H1 (cell line): ENCODE measurements around the gene ZBTB44. TPM values are rescaled to one million over a fixed set of nuclear protein-coding genes. Genes with fewer than 3 reads are reported as not detected.

Experiments
- CTCF ChIA-PET: fragments of 300-600 bp; sonication (Branson Sonifier 250); formaldehyde crosslinking; loops from one replicate; lab custom pipeline; 2021; ENCODE audit not compliant: partially characterized antibody; lab: Charles Lee
- POLR2A ChIA-PET: fragments of 300-600 bp; sonication (Branson Sonifier 250); formaldehyde crosslinking; loops from one replicate; lab custom pipeline; 2021; ENCODE audit warnings: inconsistent platforms; ENCODE audit not compliant: partially characterized antibody; lab: Charles Lee
- DNase-seq, 2 experiments: peaks; one replicate each; pipeline versions ENCODE4 v3.0.0 to v3.0.0-alpha.2; 2010 to 2022; ENCODE audit warnings: low spot score in 2 of 2, low read depth in 1 of 2, mixed read lengths in 1 of 2
- FAIRE-seq: peaks from 2 replicates; lab custom pipeline; 2011; peaks lifted over from hg19 to GRCh38; lab: Jason Lieb, UNC
- H2AFZ ChIP-seq: 2 replicates; pipeline ENCODE4 v1.8.1; 2012; ENCODE audit warnings: low read length, inconsistent platforms
- H2AK5ac ChIP-seq: 2 replicates; pipeline ENCODE4 v1.6.1; 2013; ENCODE audit warnings: low read depth, low read length
- H2BK120ac ChIP-seq: replicated peaks from 2 replicates; pipeline ENCODE3; 2013; ENCODE audit warnings: low read depth, low read length, inconsistent platforms
- H2BK12ac ChIP-seq: 2 replicates; pipeline ENCODE4 v1.6.1; 2013; ENCODE audit warnings: low read depth, low read length
- H2BK15ac ChIP-seq: 2 replicates; pipeline ENCODE4 v1.6.1; 2013; ENCODE audit warnings: low read length
- H2BK20ac ChIP-seq: 2 replicates; pipeline ENCODE4 v1.6.1; 2013; ENCODE audit warnings: low read length
- H2BK5ac ChIP-seq: 2 replicates; pipeline ENCODE4 v1.6.1; 2013; ENCODE audit warnings: low read depth, low read length
- H3K14ac ChIP-seq: 2 replicates; pipeline ENCODE4 v1.6.1; 2013; ENCODE audit warnings: inconsistent platforms; ENCODE audit not compliant: insufficient read length
- H3K18ac ChIP-seq: 2 replicates; pipeline ENCODE4 v1.6.1; 2013; ENCODE audit warnings: low read length; ENCODE audit errors: extremely low read depth
- H3K23ac ChIP-seq: 2 replicates; pipeline ENCODE4 v1.6.1; 2013; ENCODE audit warnings: inconsistent platforms; ENCODE audit not compliant: insufficient read length
- H3K23me2 ChIP-seq: 2 replicates; pipeline ENCODE4 v1.6.1; 2013; ENCODE audit warnings: low read depth, low read length
- H3K27ac ChIP-seq: 2 replicates; pipeline ENCODE4 v1.6.1; 2011; ENCODE audit warnings: low read depth, low read length, inconsistent platforms
- H3K27me3 ChIP-seq, 4 experiments: replicated peaks in 1 of 4; 1 replicate in 1 of 4; 2 replicates in 3 of 4; pipeline versions ENCODE4 v1.6.1 to v1.8.1; 2011 to 2013; ENCODE audit warnings: low read length in 3 of 4, mild to moderate bottlenecking in 3 of 4, inconsistent platforms in 2 of 4, mixed read lengths in 2 of 4, moderate library complexity in 1 of 4; ENCODE audit not compliant: control insufficient read depth in 3 of 4, insufficient read depth in 3 of 4; ENCODE audit errors: extremely low read depth in 1 of 4
- H3K36me3 ChIP-seq, 4 experiments: 2 replicates each; pipeline versions ENCODE4 v1.6.1 to v1.8.1; 2011 to 2013; ENCODE audit warnings: mild to moderate bottlenecking in 4 of 4, low read length in 3 of 4, moderate library complexity in 2 of 4, control low read depth in 1 of 4, inconsistent platforms in 1 of 4; ENCODE audit not compliant: insufficient read depth in 4 of 4, control insufficient read depth in 2 of 4
- H3K4ac ChIP-seq: replicated peaks from 2 replicates; pipeline ENCODE3; 2013; ENCODE audit warnings: low read length, low read depth, mixed read lengths, inconsistent platforms; ENCODE audit not compliant: insufficient read length
- H3K4me1 ChIP-seq, 4 experiments: replicated peaks in 1 of 4; 1 replicate in 1 of 4; 2 replicates in 3 of 4; pipeline versions ENCODE4 v1.6.1 to v1.8.1; 2011 to 2013; ENCODE audit warnings: low read length in 3 of 4, inconsistent platforms in 2 of 4, mixed read lengths in 1 of 4; ENCODE audit not compliant: insufficient read depth in 4 of 4, control insufficient read depth in 3 of 4
- H3K4me2 ChIP-seq, 2 experiments: 2 replicates each; pipeline versions ENCODE4 v1.6.1 to v1.8.1; 2011 to 2013; ENCODE audit warnings: low read depth in 2 of 2, low read length in 2 of 2, control low read depth in 1 of 2, inconsistent platforms in 1 of 2, mild to moderate bottlenecking in 1 of 2; ENCODE audit not compliant: insufficient read depth in 1 of 2
- H3K4me3 ChIP-seq, 4 experiments: fragments of 200-600, 300-600 bp in 1 of 4; sonication (generic), shearing (Covaris generic), sonication (Bioruptor Twin) in 1 of 4; 2 replicates each; pipeline versions ENCODE4 v1.5.1 to v1.8.1; 2011 to 2016; ENCODE audit warnings: low read length in 4 of 4, low read depth in 3 of 4, control low read depth in 2 of 4, inconsistent platforms in 2 of 4, mild to moderate bottlenecking in 2 of 4, mixed read lengths in 1 of 4, moderate library complexity in 1 of 4; ENCODE audit not compliant: insufficient read depth in 2 of 4; ENCODE audit errors: extremely low read depth in 1 of 4
- H3K56ac ChIP-seq: replicated peaks from 2 replicates; pipeline ENCODE3; 2013; ENCODE audit warnings: low read depth, mild to moderate bottlenecking, mixed read lengths, low read length, inconsistent platforms; ENCODE audit not compliant: insufficient read length
- H3K79me1 ChIP-seq: 2 replicates; pipeline ENCODE4 v1.6.1; 2013; ENCODE audit warnings: low read depth, low read length, control low read depth
- H3K79me2 ChIP-seq, 2 experiments: 2 replicates each; pipeline versions ENCODE4 v1.6.1 to v1.8.1; 2012 to 2013; ENCODE audit warnings: low read length in 2 of 2, mild to moderate bottlenecking in 2 of 2, inconsistent platforms in 1 of 2; ENCODE audit not compliant: insufficient read depth in 2 of 2, control insufficient read depth in 1 of 2
- H3K9ac ChIP-seq, 4 experiments: replicated peaks in 1 of 4; 1 replicate in 1 of 4; 2 replicates in 3 of 4; pipeline versions ENCODE4 v1.6.1 to v1.8.1; 2011 to 2013; ENCODE audit warnings: low read depth in 3 of 4, low read length in 3 of 4, control low read depth in 2 of 4, mild to moderate bottlenecking in 2 of 4, moderate library complexity in 2 of 4, inconsistent platforms in 1 of 4; ENCODE audit errors: extremely low read depth in 1 of 4
- H3K9me3 ChIP-seq, 2 experiments: 2 replicates each; pipeline versions ENCODE4 v1.6.1 to v1.8.1; 2012 to 2013; ENCODE audit warnings: mild to moderate bottlenecking in 2 of 2, moderate library complexity in 2 of 2, control low read depth in 1 of 2, inconsistent platforms in 1 of 2, low read depth in 1 of 2, low read length in 1 of 2, mixed read lengths in 1 of 2; ENCODE audit not compliant: insufficient read depth in 2 of 2
- H4K20me1 ChIP-seq, 2 experiments: replicated peaks in 1 of 2; 2 replicates each; pipeline versions ENCODE3 to v1.8.1; 2011 to 2013; ENCODE audit warnings: inconsistent platforms in 2 of 2, low read length in 2 of 2, mild to moderate bottlenecking in 1 of 2; ENCODE audit not compliant: insufficient read depth in 2 of 2, control insufficient read depth in 1 of 2
- H4K5ac ChIP-seq: 2 replicates; pipeline ENCODE4 v1.6.1; 2013; ENCODE audit warnings: low read length, low read depth, mixed read lengths, inconsistent platforms; ENCODE audit not compliant: insufficient read length
- H4K8ac ChIP-seq: 2 replicates; pipeline ENCODE4 v1.8.0; 2013; ENCODE audit warnings: mild to moderate bottlenecking, moderate library complexity, low read length, inconsistent platforms; ENCODE audit not compliant: insufficient read depth; ENCODE audit errors: extremely low read depth
- H4K91ac ChIP-seq: replicated peaks from 2 replicates; pipeline ENCODE3; 2013; ENCODE audit warnings: low read length, mixed read lengths, inconsistent platforms; ENCODE audit not compliant: insufficient read length
- ATF2 ChIP-seq: IDR thresholded peaks from 2 replicates; pipeline ENCODE4 v1.6.1; 2012; ENCODE audit warnings: low read length, inconsistent platforms
- BCL11A ChIP-seq, 2 experiments: IDR thresholded peaks; one replicate each; pipeline ENCODE4 v1.6.1; 2011; ENCODE audit warnings: low read depth in 2 of 2, low read length in 2 of 2, mild to moderate bottlenecking in 2 of 2
- BRCA1 ChIP-seq: IDR thresholded peaks from 2 replicates; pipeline ENCODE4 v1.6.1; 2012; ENCODE audit warnings: low read depth, low read length, improper control_type of control experiment
- CEBPB ChIP-seq: IDR thresholded peaks from 2 replicates; pipeline ENCODE4 v1.6.1; 2012; ENCODE audit warnings: low read depth, low read length
- HDAC2 ChIP-seq, 2 experiments: fragments of 300-600 bp in 1 of 2; sonication (generic) in 1 of 2; IDR thresholded peaks; 2 replicates each; pipeline ENCODE4 v1.6.1; 2011 to 2012; ENCODE audit warnings: low read depth in 2 of 2, low read length in 2 of 2, mild to moderate bottlenecking in 2 of 2, moderate library complexity in 2 of 2, borderline replicate concordance in 1 of 2, inconsistent platforms in 1 of 2
- JUN ChIP-seq: IDR thresholded peaks from 2 replicates; pipeline ENCODE4 v1.6.1; 2011; ENCODE audit warnings: low read depth, mild to moderate bottlenecking, improper control_type of control experiment, low read length
- KDM1A ChIP-seq: fragments of 200-600, 300-600 bp; sonication (generic); IDR thresholded peaks from 2 replicates; pipeline ENCODE4 v1.7.1; 2016; ENCODE audit warnings: mild to moderate bottlenecking, low read length, borderline replicate concordance
- KDM5A ChIP-seq: fragments of 200-600 bp; IDR thresholded peaks from 2 replicates; pipeline ENCODE4 v1.7.1; 2012; ENCODE audit warnings: mild to moderate bottlenecking, low read length, inconsistent platforms, mixed read lengths
- MAFK ChIP-seq: IDR thresholded peaks from 2 replicates; pipeline ENCODE4 v1.6.1; 2012; ENCODE audit warnings: low read depth, mild to moderate bottlenecking, improper control_type of control experiment, low read length
- PHF8 ChIP-seq: fragments of 200-600 bp; sonication (generic); conservative IDR thresholded peaks from 2 replicates; pipeline ENCODE4 v1.7.1; 2012; ENCODE audit warnings: low read depth, mild to moderate bottlenecking, inconsistent platforms, low read length, moderate library complexity
- SIRT6 ChIP-seq: IDR thresholded peaks from one replicate; pipeline ENCODE4 v1.7.1; 2012; ENCODE audit warnings: low read length, inconsistent platforms
- SP1 ChIP-seq: IDR thresholded peaks from 2 replicates; pipeline ENCODE4 v1.6.1; 2011; ENCODE audit warnings: low read depth, low read length
- SP4 ChIP-seq: IDR thresholded peaks from 2 replicates; pipeline ENCODE4 v1.6.1; 2012; ENCODE audit warnings: low read length, inconsistent platforms
- TCF12 ChIP-seq: IDR thresholded peaks from 2 replicates; pipeline ENCODE4 v1.6.1; 2011; ENCODE audit warnings: low read depth, mild to moderate bottlenecking, low read length
- WGBS, 2 experiments: shearing (Covaris generic) in 1 of 2; methylation state at CpG; one replicate each; pipeline versions ENCODE4 v1.1.6 to v1.1.7; 2013 to 2015; ENCODE audit warnings: low lambda C conversion rate in 2 of 2, mixed read lengths in 2 of 2, inconsistent platforms in 1 of 2, low coverage in 1 of 2, missing lambda C conversion rate in 1 of 2; ENCODE audit not compliant: insufficient replicate concordance in 2 of 2, insufficient coverage in 1 of 2, insufficient read length in 1 of 2; ENCODE audit errors: extremely low coverage in 1 of 2, missing lambda C conversion rate in 1 of 2; 5-methylcytosine and 5-hydroxymethylcytosine counted together
- polyA plus RNA-seq, 7 experiments: library from polyadenylated mRNA; depleted of rRNA in 3 of 7; stranded (reverse) in 5 of 7; unstranded in 2 of 7; fragments of >200 nt in 5 of 7; fragments of 200-250 nt in 2 of 7; gene quantifications; 1 replicate in 5 of 7; 2 replicates in 1 of 7; 4 replicates in 1 of 7; pipeline versions ENCODE4 v1.2.1 to v1.2.3, GENCODE V29; 2011 to 2013; ENCODE audit warnings: missing spikeins in 2 of 7, mixed read lengths in 2 of 7
- total RNA-seq: library from RNA; stranded (reverse); fragmentation: NEBNext Ultra II Directional; extraction: Animal tissue kit (Norgen Biotek cat#: 25700); gene quantifications from 2 replicates; pipeline ENCODE4 v1.2.1, GENCODE V29; 2021

The ZBTB44 gene
- total and polyA plus RNA-seq, 2 of the 8 experiments (the other 6 are each of a cell fraction or from before 2014, with no cell fraction given) = 37.2 to 158 TPM

DNA sequence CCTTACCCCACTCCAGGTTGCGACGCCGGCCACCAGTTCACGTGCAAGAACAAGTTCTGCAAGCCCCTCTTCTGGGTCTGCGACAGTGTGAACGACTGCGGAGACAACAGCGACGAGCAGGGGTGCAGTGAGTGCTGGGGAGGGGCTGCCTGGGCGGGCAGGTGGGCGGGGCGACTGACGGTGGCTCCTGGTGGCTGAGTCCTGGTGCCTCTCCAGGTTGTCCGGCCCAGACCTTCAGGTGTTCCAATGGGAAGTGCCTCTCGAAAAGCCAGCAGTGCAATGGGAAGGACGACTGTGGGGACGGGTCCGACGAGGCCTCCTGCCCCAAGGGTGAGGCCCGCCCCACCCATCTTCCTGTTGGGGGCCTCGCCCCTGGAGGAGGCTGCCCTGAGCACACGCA is 116.4 kb downstream of the ZBTB44 start:
- H3K23ac ChIP-seq = no peak overlapping the region
- H3K9ac ChIP-seq = no peak overlapping the region
- no peaks in the 10 kb centered on the region for H3K4me1 ChIP-seq
- H2AK5ac ChIP-seq = no peak overlapping the region
- H3K79me1 ChIP-seq = no peaks in the 10 kb centered on the region
- H4K8ac ChIP-seq = peak overlapping the region; percentile 42; the same call in 1 of the 2 replicates
- H2BK5ac ChIP-seq = no peak overlapping the region
- no peak for FAIRE-seq
- H3K18ac ChIP-seq = no peak overlapping the region
- no peak overlapping the region for H2BK15ac ChIP-seq
- no peaks in the 10 kb centered on the region for H3K9me3 ChIP-seq
- no peak overlapping the region for H3K4ac ChIP-seq
- H3K4me3 ChIP-seq = no peak overlapping the region
- no peak overlapping the region for H2BK20ac ChIP-seq
- no peak overlapping the region for H3K14ac ChIP-seq
- no peak overlapping the region for H2BK120ac ChIP-seq
- H4K5ac ChIP-seq = no peak overlapping the region
- no peak overlapping the region for H3K56ac ChIP-seq
- H3K4me2 ChIP-seq = no peak overlapping the region
- H4K91ac ChIP-seq = no peak overlapping the region
- H3K27ac ChIP-seq = no peak overlapping the region
- no peaks in the 10 kb centered on the region; the same call in 1 of the 2 replicates for H3K23me2 ChIP-seq
- no peak overlapping the region for H2AFZ ChIP-seq
- peaks cover 0 to 6% of the 10 kb centered on the region in 2 experiments for H4K20me1 ChIP-seq
- CTCF ChIA-PET = interaction anchor here (0.6 to 1.8 kb wide), 7 partner anchors 15 to 254 kb away, joined by 3 to 6 read pairs (median 3); no protein-coding TSS in a partner anchor
- H3K79me2 ChIP-seq = no peaks in the 10 kb centered on the region
- no peak overlapping the region for H2BK12ac ChIP-seq
- H3K27me3 ChIP-seq = no peaks in the 10 kb centered on the region
- WGBS, 2 experiments = 92% methylated on average over 18 of the region's 22 CpGs; no CpG with 5 or more reads in 1 of the 2 experiments
- H3K36me3 ChIP-seq = no peaks in the 10 kb centered on the region; a peak in 1 of 8 replicates
- POLR2A ChIA-PET = no interaction called here
- no peak for DNase-seq
- TF ChIP-seq BCL11A (IDR thresholded peaks at IDR 0.05; ENCODE audit: low read depth in 2 of 2, low read length in 2 of 2) (no peak), TCF12 (no peak), MAFK (no peak), HDAC2 (IDR thresholded peaks at IDR 0.05; ENCODE audit: borderline replicate concordance in 1 of 2, low read depth in 2 of 2, low read length in 2 of 2) (no peak), BRCA1 (no peak), ATF2 (no peak), SIRT6 (no peak), SP1 (no peak), KDM1A (no peak), PHF8 (no peak), KDM5A (no peak), JUN (no peak), SP4 (no peak), CEBPB (no peak)
